IMR-90 (cell line): ENCODE data around the gene EHF. TPM values are rescaled to one million over a fixed set of nuclear protein-coding genes. Genes with fewer than 3 reads are reported as not detected.
"Not testable (repeated sequence)": the region's sequence is repeated elsewhere in the genome, so short reads cannot be mapped to it uniquely, and the experiment has no call there.

Source experiments
- ATAC-seq: fragments of 200-7000 bp; cut with Tn5 transposase; 2 replicates; pipeline ENCODE4 v1.9.1; 2020; ENCODE audit warnings: low read depth, mild to moderate bottlenecking, moderate library complexity
- BruUV-seq: library from RNA; stranded (reverse); fragments of 400-500 nt; replicated peaks from 2 replicates; lab custom pipeline; 2021; lab: Mats Ljungman, UMichigan
- CTCF ChIA-PET: fragments of 300-600 bp; formaldehyde crosslinking; extraction: SDS; loops from one replicate; lab custom pipeline; 2021; ENCODE audit warnings: antibody characterized with exemption; lab: Yijun Ruan, JAX
- POLR2A ChIA-PET: fragments of 300-600 bp; sonication (Branson Sonifier 250); formaldehyde crosslinking; loops from one replicate; lab custom pipeline; 2022; ENCODE audit warnings: antibody characterized with exemption; ENCODE audit not compliant: unreplicated experiment; lab: Charles Lee
- DNase-seq: peaks from one replicate; pipeline ENCODE4 v3.0.0; 2013
- H2AFZ ChIP-seq: replicated peaks from 2 replicates; pipeline ENCODE3; 2013; ENCODE audit warnings: low read length, mild to moderate bottlenecking; ENCODE audit not compliant: poor library complexity
- H2AK5ac ChIP-seq: 2 replicates; pipeline ENCODE4 v1.6.1; 2013; ENCODE audit warnings: low read depth, low read length, inconsistent platforms
- H2AK9ac ChIP-seq: replicated peaks from 2 replicates; pipeline ENCODE3; 2013; ENCODE audit warnings: mild to moderate bottlenecking, low read depth, low read length, moderate library complexity; ENCODE audit not compliant: poor library complexity
- H2BK120ac ChIP-seq: 2 replicates; pipeline ENCODE4 v1.6.1; 2013; ENCODE audit warnings: low read depth, low read length, inconsistent platforms
- H2BK15ac ChIP-seq: 3 replicates; pipeline ENCODE4 v1.6.1; 2013; ENCODE audit warnings: low read depth, low read length, inconsistent platforms
- H2BK20ac ChIP-seq: 2 replicates; pipeline ENCODE4 v1.6.1; 2013; ENCODE audit warnings: low read depth, mild to moderate bottlenecking, inconsistent platforms, low read length, moderate library complexity
- H2BK5ac ChIP-seq: 2 replicates; pipeline ENCODE4 v1.6.1; 2013; ENCODE audit warnings: mild to moderate bottlenecking, low read depth, low read length, inconsistent platforms; ENCODE audit not compliant: poor library complexity, severe bottlenecking
- H3K14ac ChIP-seq: replicated peaks from 2 replicates; pipeline ENCODE4 v1.6.1; 2013; ENCODE audit warnings: low read depth, low read length, inconsistent platforms
- H3K18ac ChIP-seq: 2 replicates; pipeline ENCODE4 v1.6.1; 2013; ENCODE audit warnings: low read depth, low read length, control low read depth
- H3K23ac ChIP-seq: 2 replicates; pipeline ENCODE4 v1.6.1; 2013; ENCODE audit warnings: low read depth, low read length, inconsistent platforms
- H3K27ac ChIP-seq: 2 replicates; pipeline ENCODE4 v1.5.1; 2013; ENCODE audit warnings: mild to moderate bottlenecking, control low read depth, low read length; ENCODE audit not compliant: insufficient read depth
- H3K27me3 ChIP-seq: 2 replicates; pipeline ENCODE4 v1.6.1; 2013; ENCODE audit warnings: low read length; ENCODE audit not compliant: control insufficient read depth, insufficient read depth
- H3K36me3 ChIP-seq: 2 replicates; pipeline ENCODE4 v1.6.1; 2013; ENCODE audit warnings: low read length, mixed read lengths; ENCODE audit not compliant: control insufficient read depth, insufficient read depth
- H3K4ac ChIP-seq: 2 replicates; pipeline ENCODE4 v1.6.1; 2013; ENCODE audit warnings: low read depth, low read length, inconsistent platforms
- H3K4me1 ChIP-seq: 2 replicates; pipeline ENCODE4 v1.6.1; 2013; ENCODE audit warnings: low read length, mixed read lengths; ENCODE audit not compliant: control insufficient read depth, insufficient read depth
- H3K4me2 ChIP-seq: 2 replicates; pipeline ENCODE4 v1.6.1; 2013; ENCODE audit warnings: low read depth, mild to moderate bottlenecking, control low read depth, low read length, moderate library complexity
- H3K4me3 ChIP-seq: 2 replicates; pipeline ENCODE4 v1.5.1; 2013; ENCODE audit warnings: low read depth, mild to moderate bottlenecking, control low read depth, low read length, moderate library complexity; ENCODE audit not compliant: insufficient read depth
- H3K56ac ChIP-seq: 2 replicates; pipeline ENCODE4 v1.6.1; 2013; ENCODE audit warnings: low read length, inconsistent platforms; ENCODE audit not compliant: insufficient read depth; ENCODE audit errors: extremely low read depth
- H3K79me1 ChIP-seq, 2 experiments: 2 replicates each; pipeline ENCODE4 v1.6.1; 2013; ENCODE audit warnings: low read length in 2 of 2, inconsistent platforms in 1 of 2, low read depth in 1 of 2
- H3K9ac ChIP-seq: 2 replicates; pipeline ENCODE4 v1.6.1; 2013; ENCODE audit warnings: low read depth, low read length, control low read depth
- H3K9me1 ChIP-seq: 2 replicates; pipeline ENCODE4 v1.6.1; 2013; ENCODE audit warnings: low read length, inconsistent platforms; ENCODE audit not compliant: insufficient read depth
- H3K9me3 ChIP-seq: 2 replicates; pipeline ENCODE4 v1.6.1; 2013; ENCODE audit warnings: low read length; ENCODE audit not compliant: control insufficient read depth, insufficient read depth
- H4K20me1 ChIP-seq: 2 replicates; pipeline ENCODE4 v1.6.1; 2013; ENCODE audit warnings: low read length, inconsistent platforms; ENCODE audit not compliant: insufficient read depth
- H4K5ac ChIP-seq: 2 replicates; pipeline ENCODE4 v1.6.1; 2013; ENCODE audit warnings: mild to moderate bottlenecking, low read depth, low read length, control low read depth
- H4K8ac ChIP-seq, 2 experiments: 2 replicates each; pipeline ENCODE4 v1.6.1; 2013; ENCODE audit warnings: low read depth in 2 of 2, low read length in 2 of 2, control low read depth in 1 of 2, inconsistent platforms in 1 of 2
- H4K91ac ChIP-seq: 2 replicates; pipeline ENCODE4 v1.6.1; 2013; ENCODE audit warnings: low read depth, low read length, inconsistent platforms; ENCODE audit not compliant: insufficient read depth
- WGBS, 2 experiments: methylation state at CpG; one replicate each; pipeline versions ENCODE4 v1.1.5 to v1.1.7; 2013; ENCODE audit warnings: missing lambda C conversion rate in 2 of 2; ENCODE audit not compliant: insufficient read length in 1 of 2; ENCODE audit errors: extremely low coverage in 2 of 2; 5-methylcytosine and 5-hydroxymethylcytosine counted together
- dilution Hi-C: fragments of 300-500 bp; cut with HindIII; formaldehyde crosslinking; loops from one replicate; pipeline ENCODE4 v1.14.3; 2018; ENCODE audit warnings: low sequenced_read_pairs; ENCODE audit not compliant: unreplicated experiment
- in situ Hi-C: fragments of 300-500 bp; cut with MboI; formaldehyde crosslinking; loops from 3 replicates; pipeline ENCODE4 v1.14.3; 2019; ENCODE audit warnings: low sequenced_read_pairs, inconsistent platforms, mixed read lengths
- intact Hi-C: fragments of 100-400 bp; cut with micrococcal nuclease; formaldehyde crosslinking; loops from 2 replicates; pipeline ENCODE4 v1.10.0; 2022
- polyA plus RNA-seq, 3 experiments: library from polyadenylated mRNA; depleted of rRNA; stranded (reverse); fragments of >200 nt; gene quantifications; 2 replicates each; pipeline ENCODE4 v1.2.3, GENCODE V29; 2012; ENCODE audit warnings: low replicate concordance in 1 of 3
- total RNA-seq: library from RNA; depleted of rRNA; stranded (reverse); fragments of >200 nt; gene quantifications from 2 replicates; pipeline ENCODE4 v1.2.3, GENCODE V29; 2012

The EHF gene
- total and polyA plus RNA-seq, 2 of the 4 experiments (the other 2 are of a cell fraction) = under 0.01 TPM; not detected in 1

DNA sequence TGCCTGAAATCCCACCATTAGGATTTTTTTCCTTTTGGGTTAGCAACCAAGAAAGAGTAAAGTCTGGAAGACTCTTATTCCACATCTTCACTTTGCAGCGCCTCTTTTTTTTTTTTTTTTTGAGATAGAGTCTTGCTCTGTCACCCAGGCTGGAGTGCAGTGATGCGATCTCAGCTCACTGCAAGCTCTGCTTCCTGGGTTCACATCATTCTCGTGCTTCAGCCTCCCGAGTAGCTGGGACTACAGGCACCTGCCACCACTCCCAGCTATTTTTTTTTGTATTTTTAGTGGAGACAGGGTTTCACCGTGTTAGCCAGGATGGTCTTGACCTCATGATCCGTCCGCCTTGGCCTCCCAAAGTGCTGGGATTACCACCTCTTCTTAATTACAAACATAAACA is 31.7 kb upstream of the EHF start:
- BruUV-seq, H2AK9ac ChIP-seq, DNase-seq, H3K14ac ChIP-seq, H3K79me1 ChIP-seq, dilution Hi-C loops, H3K27me3 ChIP-seq, H3K9me1 ChIP-seq, H3K56ac ChIP-seq, H2AK5ac ChIP-seq, H2AFZ ChIP-seq, H3K9me3 ChIP-seq, H4K91ac ChIP-seq, H3K27ac ChIP-seq, H3K4me3 ChIP-seq, H3K4me1 ChIP-seq, H3K18ac ChIP-seq, POLR2A ChIA-PET, H4K5ac ChIP-seq, H4K20me1 ChIP-seq, H3K36me3 ChIP-seq, H2BK5ac ChIP-seq, H3K9ac ChIP-seq, H3K4me2 ChIP-seq, ATAC-seq, H3K23ac ChIP-seq, H4K8ac ChIP-seq: not testable (repeated sequence)
- Histone ChIP-seq H2BK120ac (peak overlapping the region; percentile 20; the same call in 1 of the 2 replicates), H3K4ac (peak overlapping the region; percentile 44; the same call in 1 of the 2 replicates), H2BK20ac (peak overlapping the region; percentile 46; the same call in 1 of the 2 replicates), H2BK15ac (0 out of 3 replicates have a peak overlapping the region, but pooled peaks have one; percentile 59)
- in situ Hi-C loops (loop anchor here (5.0 to 25.0 kb wide), 3 partner anchors 303 to 823 kb away; no protein-coding TSS in a partner anchor), intact Hi-C loops (loop anchor here (10.0 kb wide), 2 partner anchors 406 to 556 kb away; no protein-coding TSS in a partner anchor)
- no CpG with 5 or more reads among the region's 7 CpGs for WGBS, 2 experiments
- CTCF ChIA-PET = interaction anchor here (0.6 kb wide), 1 partner anchor 105 kb away, joined by 8 read pairs; no protein-coding TSS in a partner anchor
